MCF 10A (cell line): ENCODE measurements around the gene PLXDC1. TPM values are rescaled to one million over a fixed set of nuclear protein-coding genes. Genes with fewer than 3 reads are reported as not detected.

Source experiments
- BruUV-seq: library from RNA; stranded (reverse); fragments of 400-500 nt; replicated peaks from 2 replicates; lab custom pipeline; 2021; lab: Mats Ljungman, UMichigan
- CTCF ChIA-PET: fragments of 300-600 bp; sonication (Branson Sonifier 250); formaldehyde crosslinking; extraction: SDS; loops from one replicate; lab custom pipeline; 2021; ENCODE audit warnings: antibody characterized with exemption, inconsistent platforms; lab: Yijun Ruan, JAX
- POLR2A ChIA-PET: fragments of 300-600, 350-650 bp; sonication (Branson Sonifier 250); formaldehyde crosslinking; extraction: SDS; loops from one replicate; lab custom pipeline; 2020; ENCODE audit warnings: antibody characterized with exemption, inconsistent platforms; lab: Yijun Ruan, JAX
- DNase-seq: peaks from one replicate; pipeline ENCODE4 v3.0.0-alpha.2; 2018; ENCODE audit not compliant: unreplicated experiment
- H3K27ac Mint-ChIP-seq: one replicate; pipeline ENCODE4 v1.8.0; 2022; ENCODE audit warnings: mild to moderate bottlenecking, low read depth, mixed read lengths; ENCODE audit not compliant: unreplicated experiment
- H3K27me3 Mint-ChIP-seq: one replicate; pipeline ENCODE4 v1.8.0; 2022; ENCODE audit warnings: mixed read lengths; ENCODE audit not compliant: insufficient read depth, unreplicated experiment
- H3K36me3 Mint-ChIP-seq: one replicate; pipeline ENCODE4 v1.8.0; 2022; ENCODE audit warnings: mild to moderate bottlenecking, moderate library complexity, mixed read lengths; ENCODE audit not compliant: insufficient read depth, unreplicated experiment
- H3K4me1 Mint-ChIP-seq: one replicate; pipeline ENCODE4 v1.8.0; 2022; ENCODE audit warnings: mixed read lengths; ENCODE audit not compliant: insufficient read depth, unreplicated experiment
- H3K4me3 Mint-ChIP-seq: one replicate; pipeline ENCODE4 v1.8.0; 2022; ENCODE audit warnings: mild to moderate bottlenecking, moderate library complexity, mixed read lengths; ENCODE audit not compliant: unreplicated experiment
- H3K9me3 Mint-ChIP-seq: one replicate; pipeline ENCODE4 v1.8.0; 2022; ENCODE audit warnings: mixed read lengths; ENCODE audit not compliant: unreplicated experiment
- CTCF ChIP-seq: fragments of 200-600 bp; IDR thresholded peaks from one replicate; pipeline ENCODE4 v1.8.0; 2022; ENCODE audit warnings: antibody characterized with exemption, mild to moderate bottlenecking; ENCODE audit not compliant: unreplicated experiment
- intact Hi-C: fragments of 100-400 bp; cut with micrococcal nuclease; formaldehyde crosslinking; loops from 2 replicates; pipeline ENCODE4 v1.14.1; 2022
- total RNA-seq: library from RNA; stranded (reverse); gene quantifications from 2 replicates; pipeline ENCODE4 v1.2.3, GENCODE V29; 2022

Gene PLXDC1
- total RNA-seq, 1 experiment from 2014 or later: 0.61 TPM

- Mint-ChIP-seq H3K4me3 (no peak overlapping the region), H3K27ac (no peak overlapping the region), H3K27me3 (peaks cover 15% of the 10 kb centered on the region), H3K4me1 (no peaks in the 10 kb centered on the region), H3K9me3 (no peaks in the 10 kb centered on the region), H3K36me3 (no peaks in the 10 kb centered on the region)
- DNase-seq: no peak
- CTCF ChIA-PET: interaction anchor here (0.7 kb wide), 1 partner anchor 167 kb away, joined by 3 read pairs; no protein-coding TSS in a partner anchor
- intact Hi-C loops: no loop called here
- TF ChIP-seq CTCF: no peak
- POLR2A ChIA-PET: no interaction called here
- no TSS peak for BruUV-seq
These were observed 50.3 kb downstream of the PLXDC1 start for GRCh38 chr17:39101091-39101490.

- H3K4me1 Mint-ChIP-seq: no peaks in the 10 kb centered on the region
- BruUV-seq: no TSS peak
- POLR2A ChIA-PET: no interaction called here
- no peak overlapping the region for H3K4me3 Mint-ChIP-seq
- no peaks in the 10 kb centered on the region for H3K36me3 Mint-ChIP-seq
- DNase-seq: no peak
- CTCF ChIA-PET: interaction anchor here (0.7 kb wide), 1 partner anchor 168 kb away, joined by 3 read pairs; no protein-coding TSS in a partner anchor
- intact Hi-C loops: no loop called here
- no peak for TF ChIP-seq CTCF
- no peak overlapping the region for H3K27ac Mint-ChIP-seq
- no peaks in the 10 kb centered on the region for H3K9me3 Mint-ChIP-seq
- peaks cover 15% of the 10 kb centered on the region for H3K27me3 Mint-ChIP-seq
These were observed 50.9 kb downstream of the PLXDC1 start for GRCh38 chr17:39100530-39100929.

- no peak for DNase-seq
- Mint-ChIP-seq H3K4me3 (no peak overlapping the region), H3K27me3 (peaks cover 15% of the 10 kb centered on the region), H3K4me1 (no peaks in the 10 kb centered on the region), H3K27ac (no peak overlapping the region), H3K36me3 (no peaks in the 10 kb centered on the region), H3K9me3 (no peaks in the 10 kb centered on the region)
- ChIA-PET CTCF (interaction anchor here (0.6 kb wide), 3 partner anchors 28 to 97 kb away, joined by 3 to 4 read pairs (median 3); no protein-coding TSS in a partner anchor), POLR2A (interaction anchor here (0.6 kb wide), 1 partner anchor 10 kb away, joined by 3 read pairs; no protein-coding TSS in a partner anchor)
- no TSS peak for BruUV-seq
- intact Hi-C loops: no loop called here
- no peak for TF ChIP-seq CTCF
These were observed 51.7 kb downstream of the PLXDC1 start for GRCh38 chr17:39099663-39100286.

- Mint-ChIP-seq H3K4me3 (no peak overlapping the region), H3K27me3 (peaks cover 15% of the 10 kb centered on the region), H3K4me1 (no peaks in the 10 kb centered on the region), H3K27ac (no peak overlapping the region), H3K9me3 (no peaks in the 10 kb centered on the region), H3K36me3 (no peaks in the 10 kb centered on the region)
- no peak for DNase-seq
- ChIA-PET POLR2A (no interaction called here), CTCF (interaction anchor here (0.7 kb wide), 1 partner anchor 9 kb away, joined by 3 read pairs; no protein-coding TSS in a partner anchor)
- no peak for TF ChIP-seq CTCF
- BruUV-seq: no TSS peak
- intact Hi-C loops: no loop called here
These were observed 52.8 kb downstream of the PLXDC1 start for GRCh38 chr17:39098588-39098987.
